Psoas muscle (tissue), 8 donors: ENCODE measurements around the gene PLEKHH3. TPM values are rescaled to one million over a fixed set of nuclear protein-coding genes. Genes with fewer than 3 reads are reported as not detected.
A peak's percentile ranks its signal among the peaks of the same experiment; 100 is the strongest.
"Not testable (repeated sequence)": the region's sequence is repeated elsewhere in the genome, so short reads cannot be mapped to it uniquely, and the experiment has no call there.

Experiments
- ATAC-seq, 4 donors: fragments of 200-7000 bp; cut with Tn5 transposase; one replicate each; pipeline ENCODE4 v1.9.1; 2020; ENCODE audit warnings: moderate library complexity in 3 of 4, mild to moderate bottlenecking in 2 of 4
- DNase-seq, 2 donors: peaks; one replicate each; pipeline ENCODE4 v3.0.0-alpha.2; 2020
- H3K27ac ChIP-seq: fragments of 200-600 bp; one replicate; pipeline ENCODE4 v1.8.0; 2022
- H3K27me3 ChIP-seq, 3 donors: fragments of 200-600 bp in 1 of 3; one replicate each; pipeline versions ENCODE4 v1.6.1 to v1.8.0; 2013 to 2022; ENCODE audit warnings: low read length in 2 of 3, mild to moderate bottlenecking in 2 of 3, moderate library complexity in 1 of 3; ENCODE audit not compliant: insufficient read depth in 3 of 3
- H3K36me3 ChIP-seq, 2 donors: fragments of 200-600 bp in 1 of 2; one replicate each; pipeline versions ENCODE4 v1.6.1 to v1.8.0; 2013 to 2022; ENCODE audit warnings: low read depth in 1 of 2, mild to moderate bottlenecking in 1 of 2, moderate library complexity in 1 of 2; ENCODE audit not compliant: insufficient read depth in 1 of 2
- H3K4me1 ChIP-seq: fragments of 200-600 bp; one replicate; pipeline ENCODE4 v1.8.0; 2022
- H3K4me3 ChIP-seq: fragments of 200-600 bp; one replicate; pipeline ENCODE4 v1.8.0; 2022; ENCODE audit warnings: mild to moderate bottlenecking
- H3K9me3 ChIP-seq: fragments of 200-600 bp; one replicate; pipeline ENCODE4 v1.8.0; 2022
- CTCF ChIP-seq: fragments of 200-600 bp; IDR thresholded peaks from one replicate; pipeline ENCODE4 v1.8.0; 2022; ENCODE audit warnings: antibody characterized with exemption
- WGBS, 3 donors: extraction: QIAGEN DNeasy Blood & Tissue Kit; methylation state at CpG; one replicate each; pipeline versions ENCODE4 v1.1.6 to v1.1.7; 2013; 5-methylcytosine and 5-hydroxymethylcytosine counted together
- intact Hi-C, 2 donors: fragments of 100-400 bp; cut with DNase I; formaldehyde crosslinking; loops; one replicate each; pipeline versions ENCODE4 v1.11.0 to v1.14.2; 2022
- polyA plus RNA-seq, 3 donors: library from polyadenylated mRNA; stranded (reverse); fragments of 200-250 nt; gene quantifications; one replicate each; pipeline ENCODE4 v1.2.3, GENCODE V29; 2013
- total RNA-seq, 4 donors: library from RNA; stranded (reverse); fragmentation: NEBNext Ultra II Directional in 2 of 4; extraction: Animal tissue kit (Norgen Biotek cat#: 25700) in 2 of 4; gene quantifications; one replicate each; pipeline versions ENCODE4 v1.2.1 to v1.2.4, GENCODE V29; 2021 to 2023
- donor health status: healthy with polysubstance abuse.
- donor health status: DM: no; HTN: no; CAD: no; lungs with moderate emphysema.
- donor health status: Bipolar disorder and iron deficiency.
- donor health status: healthy.
- donor health status: DM: yes; HTN: yes; CAD: no.
- donor health status: DM: no; HTN: no; CAD: no.
- donor health status: DM: no; HTN: no; CAD: no.
- donor health status: DM: yes; HTN: yes; CAD: no.

The PLEKHH3 gene
- total and polyA plus RNA-seq, 7 donors: 12.7 to 33.8 (median 15.8) TPM

- intact Hi-C loops: loop anchor here in 1 of 2 donors (5.0 kb wide), 1 partner anchor 49 kb away; no protein-coding TSS in a partner anchor
- H3K27ac ChIP-seq: peak overlapping the region; percentile 66
Observed at GRCh38 chr17:42623271-42623670, 53.5 kb downstream of the PLEKHH3 start.

GRCh38 chr17:42621987-42622386, 54.8 kb downstream of the PLEKHH3 start:
- not testable (repeated sequence) for H3K9me3 ChIP-seq, H3K27me3 ChIP-seq, H3K27ac ChIP-seq, ATAC-seq, H3K36me3 ChIP-seq, DNase-seq, H3K4me3 ChIP-seq
- intact Hi-C loops: loop anchor here in 1 of 2 donors (5.0 kb wide), 1 partner anchor 50 kb away; no protein-coding TSS in a partner anchor
- peaks cover 30% of the 10 kb centered on the region for H3K4me1 ChIP-seq
- WGBS, 3 donors: 91 to 97% (median 94%) methylated on average over 3 of the region's 3 CpGs

More at GRCh38 chr17:42623271-42623670, 53.5 kb downstream of the PLEKHH3 start:
- H3K4me3 ChIP-seq: no peak overlapping the region
- DNase-seq (no peak), ATAC-seq (no peak)
- H3K27me3 ChIP-seq: no peaks in the 10 kb centered on the region
- no peaks in the 10 kb centered on the region for H3K9me3 ChIP-seq
- peaks cover 17% of the 10 kb centered on the region for H3K4me1 ChIP-seq
- TF ChIP-seq CTCF: no peak
- H3K36me3 ChIP-seq: no peaks in the 10 kb centered on the region
- 90 to 95% (median 91%) methylated on average over 2 of the region's 2 CpGs for WGBS, 3 donors

GRCh38 chr17:42618442-42619150, 58.2 kb downstream of the PLEKHH3 start:
- Histone ChIP-seq H3K9me3 (no peaks in the 10 kb centered on the region), H3K4me1 (peaks cover 33% of the 10 kb centered on the region), H3K27ac (peak overlapping the region; percentile 88), H3K4me3 (peak overlapping the region; percentile 34), H3K27me3 (no peaks in the 10 kb centered on the region), H3K36me3 (peaks cover 0 to 29% of the 10 kb centered on the region in 2 donors)
- DNase-seq: peak; percentile 76 to 91
- peak; percentile 18 for TF ChIP-seq CTCF
- intact Hi-C loops: loop anchor here in 1 of 2 donors (2.0 kb wide), 2 partner anchors 48 to 56 kb away; no protein-coding TSS in a partner anchor
- peak; percentile 97 to 98 (median 98) for ATAC-seq
- 9 to 10% (median 10%) methylated on average over 9 of the region's 9 CpGs for WGBS, 3 donors

- H3K4me1 ChIP-seq: peaks cover 33% of the 10 kb centered on the region
- intact Hi-C loops: loop anchor here in 1 of 2 donors (2.0 kb wide), 2 partner anchors 49 to 57 kb away; no protein-coding TSS in a partner anchor
- peak overlapping the region; percentile 34 for H3K4me3 ChIP-seq
- H3K36me3 ChIP-seq: peaks cover 0 to 35% of the 10 kb centered on the region in 2 donors
- H3K27ac ChIP-seq: peak overlapping the region; percentile 88
- DNase-seq: no peak
- H3K27me3 ChIP-seq: no peaks in the 10 kb centered on the region
- ATAC-seq: peak; percentile 23 to 42 (median 30)
- no peaks in the 10 kb centered on the region for H3K9me3 ChIP-seq
- TF ChIP-seq CTCF: no peak
- 19 to 30% (median 24%) methylated on average over 4 of the region's 4 CpGs for WGBS, 3 donors
Observed at GRCh38 chr17:42617956-42618431, 58.8 kb downstream of the PLEKHH3 start.

Other genes starting within 250 kb of the PLEKHH3 start
- gene ATP6V0A1, start 218.1 kb downstream of the PLEKHH3 start, total RNA-seq: 100 to 1,000 TPM in 2 of 4 donors, 10 to 100 TPM in 2; 41.1 to 116 (median 89.6) TPM
- gene ATP6V0A1, start 218.1 kb downstream of the PLEKHH3 start, polyA plus RNA-seq: 10 to 100 TPM; 51.7 to 62.7 (median 61.0) TPM
- gene NAGLU, start 140.8 kb downstream of the PLEKHH3 start, total RNA-seq: 10 to 100 TPM in 3 of 4 donors, 1 to 10 TPM in 1; 9.1 to 17.8 (median 11.7) TPM
- gene NAGLU, start 140.8 kb downstream of the PLEKHH3 start, polyA plus RNA-seq: 10 to 100 TPM; 16.0 to 18.1 (median 17.5) TPM
- 1 to 10 TPM in 1 of 4 donors, under 1 TPM in 3; 0.54 to 1.2 (median 0.72) TPM for gene HSD17B1, start 124.1 kb downstream of the PLEKHH3 start, total RNA-seq
- gene HSD17B1, start 124.1 kb downstream of the PLEKHH3 start, polyA plus RNA-seq: 1 to 10 TPM; 1.3 to 2.1 (median 1.7) TPM
- 10 to 100 TPM; 31.6 to 45.4 (median 37.0) TPM for gene COASY, start 114.8 kb downstream of the PLEKHH3 start, total RNA-seq
- gene COASY, start 114.8 kb downstream of the PLEKHH3 start, polyA plus RNA-seq: 100 to 1,000 TPM in 1 of 3 donors, 10 to 100 TPM in 2; 41.0 to 141 (median 73.5) TPM
- 10 to 100 TPM; 45.2 to 67.9 (median 55.2) TPM for gene MLX, start 109.9 kb downstream of the PLEKHH3 start, total RNA-seq
- gene MLX, start 109.9 kb downstream of the PLEKHH3 start, polyA plus RNA-seq: 100 to 1,000 TPM in 1 of 3 donors, 10 to 100 TPM in 2; 71.0 to 108 (median 89.2) TPM
- 1 to 10 TPM in 2 of 4 donors, under 1 TPM in 2; 0.26 to 3.3 (median 1.4) TPM for gene PSMC3IP, start 99.3 kb downstream of the PLEKHH3 start, total RNA-seq
- gene PSMC3IP, start 99.3 kb downstream of the PLEKHH3 start, polyA plus RNA-seq: 10 to 100 TPM in 1 of 3 donors, 1 to 10 TPM in 2; 3.8 to 13.3 (median 5.3) TPM
- gene RETREG3, start 67.6 kb downstream of the PLEKHH3 start, total RNA-seq: 10 to 100 TPM; 31.7 to 43.2 (median 37.6) TPM
- gene RETREG3, start 67.6 kb downstream of the PLEKHH3 start, polyA plus RNA-seq: 10 to 100 TPM; 13.9 to 35.0 (median 15.2) TPM
- 10 to 100 TPM; 46.9 to 78.1 (median 50.4) TPM for gene TUBG1, start 67.3 kb downstream of the PLEKHH3 start, total RNA-seq
- gene TUBG1, start 67.3 kb downstream of the PLEKHH3 start, polyA plus RNA-seq: 10 to 100 TPM; 68.8 to 90.2 (median 81.0) TPM
- gene TUBG2, start 17.7 kb downstream of the PLEKHH3 start, total RNA-seq: 10 to 100 TPM in 1 of 4 donors, 1 to 10 TPM in 3; 3.8 to 11.9 (median 5.7) TPM
- gene TUBG2, start 17.7 kb downstream of the PLEKHH3 start, polyA plus RNA-seq: 1 to 10 TPM; 2.7 to 4.9 (median 4.2) TPM
- 1 to 10 TPM; 1.2 to 5.0 (median 2.8) TPM for gene CCR10, start 4.8 kb upstream of the PLEKHH3 start, total RNA-seq
- gene CCR10, start 4.8 kb upstream of the PLEKHH3 start, polyA plus RNA-seq: 1 to 10 TPM; 1.0 to 3.3 (median 1.6) TPM
- gene CNTNAP1, start 5.5 kb upstream of the PLEKHH3 start, total RNA-seq: 1 to 10 TPM; 1.9 to 2.6 (median 2.2) TPM
- 1 to 10 TPM; 1.0 to 3.4 (median 1.1) TPM for gene CNTNAP1, start 5.5 kb upstream of the PLEKHH3 start, polyA plus RNA-seq
- gene EZH1, start 68.0 kb upstream of the PLEKHH3 start, total RNA-seq: 10 to 100 TPM; 25.7 to 59.1 (median 33.7) TPM
- gene EZH1, start 68.0 kb upstream of the PLEKHH3 start, polyA plus RNA-seq: 10 to 100 TPM; 15.2 to 43.9 (median 22.3) TPM
- 10 to 100 TPM in 3 of 4 donors, 1 to 10 TPM in 1; 9.2 to 39.8 (median 18.7) TPM for gene RAMP2, start 84.2 kb upstream of the PLEKHH3 start, total RNA-seq
- gene RAMP2, start 84.2 kb upstream of the PLEKHH3 start, polyA plus RNA-seq: 10 to 100 TPM; 17.5 to 21.9 (median 21.4) TPM
- 10 to 100 TPM; 38.6 to 45.2 (median 39.8) TPM for gene VPS25, start 96.5 kb upstream of the PLEKHH3 start, total RNA-seq
- 10 to 100 TPM; 46.0 to 73.3 (median 72.8) TPM for gene VPS25, start 96.5 kb upstream of the PLEKHH3 start, polyA plus RNA-seq
- under 1 TPM in 3 of 4 donors, not detected in 1; 0.08 to 0.30 (median 0.09) TPM for gene WNK4, start 103.6 kb upstream of the PLEKHH3 start, total RNA-seq
- under 1 TPM in 1 of 3 donors, not detected in 2; 0.01 TPM for gene WNK4, start 103.6 kb upstream of the PLEKHH3 start, polyA plus RNA-seq
- 10 to 100 TPM; 69.1 to 85.2 (median 83.9) TPM for gene COA3, start 121.7 kb upstream of the PLEKHH3 start, total RNA-seq
- gene COA3, start 121.7 kb upstream of the PLEKHH3 start, polyA plus RNA-seq: 100 to 1,000 TPM; 126 to 167 (median 130) TPM
- 1 to 10 TPM in 1 of 4 donors, under 1 TPM in 2, not detected in 1; 0.74 to 1.3 (median 0.79) TPM for gene CNTD1, start 121.9 kb upstream of the PLEKHH3 start, total RNA-seq
- gene CNTD1, start 121.9 kb upstream of the PLEKHH3 start, polyA plus RNA-seq: 1 to 10 TPM in 1 of 3 donors, under 1 TPM in 2; 0.24 to 1.0 (median 0.36) TPM
- 10 to 100 TPM; 45.9 to 85.4 (median 60.6) TPM for gene BECN1, start 147.3 kb upstream of the PLEKHH3 start, total RNA-seq
- gene BECN1, start 147.3 kb upstream of the PLEKHH3 start, polyA plus RNA-seq: 100 to 1,000 TPM in 1 of 3 donors, 10 to 100 TPM in 2; 54.4 to 150 (median 69.1) TPM
- gene PSME3, start 156.4 kb upstream of the PLEKHH3 start, total RNA-seq: 100 to 1,000 TPM in 3 of 4 donors, 10 to 100 TPM in 1; 61.7 to 105 (median 103) TPM
- 100 to 1,000 TPM in 2 of 3 donors, 10 to 100 TPM in 1; 86.0 to 239 (median 204) TPM for gene PSME3, start 156.4 kb upstream of the PLEKHH3 start, polyA plus RNA-seq
- gene AOC2, start 167.6 kb upstream of the PLEKHH3 start, total RNA-seq: 1 to 10 TPM in 1 of 4 donors, under 1 TPM in 3; 0.49 to 1.0 (median 0.71) TPM
- gene AOC2, start 167.6 kb upstream of the PLEKHH3 start, polyA plus RNA-seq: 1 to 10 TPM in 1 of 3 donors, under 1 TPM in 2; 0.08 to 1.6 (median 0.60) TPM
- gene AOC3, start 174.2 kb upstream of the PLEKHH3 start, total RNA-seq: 10 to 100 TPM in 2 of 4 donors, 1 to 10 TPM in 2; 5.8 to 11.8 (median 8.5) TPM
- 1 to 10 TPM; 5.9 to 9.3 (median 8.4) TPM for gene AOC3, start 174.2 kb upstream of the PLEKHH3 start, polyA plus RNA-seq
- gene G6PC1, start 223.8 kb upstream of the PLEKHH3 start, total RNA-seq: not detected
- gene G6PC1, start 223.8 kb upstream of the PLEKHH3 start, polyA plus RNA-seq: under 1 TPM in 1 of 3 donors, not detected in 2; 0.03 TPM